GM19467 (cell line): ENCODE results near the gene PLEKHA8.
"Not testable (repeated sequence)": the region's sequence is repeated elsewhere in the genome, so short reads cannot be mapped to it uniquely, and the experiment has no call there.

Experiments
- ATAC-seq: cut with Tn5 transposase; IDR thresholded peaks from one replicate; pipeline ENCODE4 v1.9.1; 2021; ENCODE audit warnings: mild to moderate bottlenecking, moderate library complexity; ENCODE audit not compliant: unreplicated experiment

The PLEKHA8 gene

DNA sequence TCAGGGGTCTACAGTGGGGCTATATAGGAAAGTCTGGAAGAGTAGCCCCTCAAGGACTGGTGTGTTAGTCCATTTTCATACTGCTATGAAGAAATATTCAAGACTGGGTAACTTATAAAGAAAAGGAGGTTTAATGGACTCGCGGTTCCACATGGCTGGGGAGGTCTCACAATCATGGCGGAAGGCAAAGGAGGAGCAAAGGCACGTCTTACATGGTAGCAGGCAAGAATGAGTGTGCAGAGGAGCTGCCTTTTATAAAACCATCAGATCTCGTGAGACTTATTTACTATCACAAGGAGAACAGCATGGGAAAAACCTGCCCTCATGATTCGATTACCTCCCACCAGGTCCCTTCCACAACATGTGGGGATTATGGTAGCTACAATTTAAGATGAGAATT is 4.7 kb upstream of the PLEKHA8 start:
- no peak for ATAC-seq

DNA sequence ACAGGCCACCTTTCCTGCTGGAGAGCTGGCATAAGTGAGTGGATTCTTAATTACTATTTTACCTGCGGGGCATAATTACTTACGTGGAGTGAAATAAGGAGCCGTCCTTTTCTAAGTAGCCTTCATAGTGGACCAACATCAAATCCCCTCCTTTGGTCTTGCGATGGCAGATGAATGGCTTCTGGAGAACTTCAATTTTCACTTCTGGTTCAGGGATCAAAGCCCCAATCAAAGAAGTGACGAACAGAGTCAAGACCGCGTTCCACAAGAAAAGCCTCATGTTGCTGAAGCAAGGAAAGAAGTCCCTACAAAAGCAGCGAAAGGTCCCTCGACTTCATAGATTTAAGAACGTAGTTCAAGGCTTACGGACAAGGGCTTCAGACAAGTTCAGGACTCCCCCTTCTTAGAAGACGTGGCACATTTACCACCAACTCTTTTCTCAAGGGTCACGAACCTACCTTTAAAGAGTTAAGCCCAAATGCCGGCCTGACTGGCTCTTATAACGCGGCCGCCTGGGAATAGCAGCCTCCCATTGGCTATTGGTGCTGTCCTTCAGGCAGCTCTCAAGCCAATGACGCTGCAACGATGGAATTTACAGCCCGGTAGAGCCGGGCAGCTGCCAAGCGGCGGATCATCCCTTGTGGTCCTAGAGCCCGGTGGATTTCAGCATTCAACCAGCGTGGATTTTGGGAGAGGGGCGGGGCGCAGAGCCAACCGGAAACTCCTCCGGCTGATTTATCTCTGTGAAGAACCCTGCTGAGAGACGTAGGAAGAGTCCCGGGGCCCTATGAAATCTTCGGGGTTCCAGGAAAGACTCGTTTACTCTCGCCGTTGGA is 1.8 kb upstream of the PLEKHA8 start, which contains the start of gene FKBP14:
Gene FKBP14 (minus strand): TSS at position 474 of the 836 bp plus-strand sequence. CDS start 194 bp downstream, at position 280.
- peak; percentile 79 for ATAC-seq

DNA sequence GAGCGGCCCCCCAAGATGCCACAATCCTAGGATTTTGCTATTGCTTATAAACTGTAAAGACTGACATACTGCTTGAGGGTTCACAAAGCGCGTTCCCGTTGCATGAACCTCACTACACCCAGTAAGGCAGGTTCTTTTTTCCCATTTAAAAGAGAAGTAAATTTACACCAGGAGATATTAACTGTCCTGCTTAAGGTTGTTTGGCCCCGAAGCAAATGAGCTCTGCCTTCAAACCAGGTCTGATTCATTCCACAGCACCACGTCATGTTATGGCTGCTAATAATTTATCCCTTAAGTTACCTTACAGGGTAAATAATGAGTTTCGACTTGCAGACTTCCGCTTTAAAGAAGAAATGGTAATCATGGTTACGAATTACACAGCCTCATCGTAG is 1.2 kb upstream of the PLEKHA8 start:
- no peak for ATAC-seq

DNA sequence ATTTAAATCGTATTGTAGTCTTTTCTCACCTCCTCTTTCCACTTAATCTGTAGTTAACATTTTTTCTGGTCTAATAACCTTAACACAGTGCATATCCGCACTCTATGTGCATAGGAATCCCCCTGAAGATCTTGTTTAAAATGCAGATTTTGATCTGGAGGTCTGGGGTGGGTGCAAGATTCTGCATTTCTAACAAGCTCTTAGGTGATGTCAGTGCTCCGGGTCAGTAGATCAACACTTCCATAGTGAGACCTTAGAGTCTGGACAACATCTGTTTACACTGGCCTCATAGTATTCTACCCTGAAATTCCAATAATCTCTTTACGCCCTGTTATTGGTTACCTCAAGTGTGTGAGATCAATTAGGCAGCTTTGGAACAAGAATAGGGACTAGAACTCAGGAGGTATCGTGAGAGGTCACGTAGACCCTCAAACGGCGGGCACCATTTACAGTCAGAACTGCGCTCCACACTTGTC is 434 bp upstream of the PLEKHA8 start:
- peak; percentile 1 for ATAC-seq

DNA sequence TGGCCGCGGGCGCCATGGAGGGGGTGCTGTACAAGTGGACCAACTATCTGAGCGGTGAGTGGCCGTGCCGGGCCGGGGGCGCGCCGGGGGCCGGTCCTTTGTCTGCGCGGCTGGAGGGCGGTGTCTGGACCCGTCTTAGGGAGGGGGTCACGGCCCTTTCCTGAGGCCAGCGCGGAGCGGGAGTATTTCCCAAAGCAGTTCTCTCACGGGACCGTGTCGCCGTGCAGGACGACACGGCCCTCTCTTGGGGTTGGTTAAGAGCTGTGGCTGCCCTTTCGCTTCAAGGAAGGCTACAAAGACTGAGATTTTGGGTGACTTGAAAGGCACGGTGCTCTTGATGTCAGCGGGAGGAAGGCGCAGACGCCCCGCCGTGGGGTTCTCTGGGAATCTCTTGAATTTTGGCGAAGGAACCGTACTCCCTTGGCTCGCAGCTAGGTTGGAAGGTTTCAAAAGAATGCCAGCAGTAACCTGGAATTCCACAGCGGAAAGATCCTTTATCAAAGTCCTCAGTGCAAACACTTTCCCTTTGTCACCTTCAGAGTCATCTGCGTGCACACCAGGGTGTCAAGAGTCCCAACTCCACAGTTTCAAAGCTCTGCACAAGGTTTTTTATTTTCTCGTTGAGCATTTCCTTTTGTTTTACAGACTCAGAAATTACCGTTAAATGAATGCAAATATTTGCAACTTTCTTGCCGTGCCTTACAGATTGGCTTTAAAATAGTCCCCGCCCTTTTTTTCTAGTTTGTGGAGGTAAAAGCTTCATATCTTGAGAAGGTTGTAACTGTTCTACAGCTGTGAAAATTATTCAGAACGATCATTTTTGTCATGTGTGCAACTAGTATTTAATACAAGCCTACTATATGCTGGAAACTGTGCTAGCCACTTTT is 780 bp downstream of the PLEKHA8 start:
- peak; percentile 12 for ATAC-seq

DNA sequence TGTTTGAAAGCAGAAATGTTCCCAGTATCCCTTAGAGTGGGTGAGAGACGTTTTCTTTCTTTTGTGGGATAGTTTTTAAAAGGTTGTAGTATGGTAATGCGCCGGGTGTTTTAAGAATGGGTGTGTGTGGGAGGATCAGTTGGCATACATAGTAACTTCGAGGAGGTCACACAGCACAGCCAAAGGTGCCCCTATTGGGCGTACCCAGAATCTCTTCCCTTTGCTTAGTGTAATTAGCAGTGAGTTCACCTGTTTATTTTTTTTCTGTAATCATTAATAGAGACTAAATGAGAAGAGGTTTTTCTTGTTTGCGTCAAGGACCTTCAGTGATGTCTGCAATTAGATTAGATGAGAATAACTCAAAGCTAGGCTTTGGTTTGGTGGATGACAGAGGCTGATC is 1.5 kb downstream of the PLEKHA8 start:
- ATAC-seq: no peak

DNA sequence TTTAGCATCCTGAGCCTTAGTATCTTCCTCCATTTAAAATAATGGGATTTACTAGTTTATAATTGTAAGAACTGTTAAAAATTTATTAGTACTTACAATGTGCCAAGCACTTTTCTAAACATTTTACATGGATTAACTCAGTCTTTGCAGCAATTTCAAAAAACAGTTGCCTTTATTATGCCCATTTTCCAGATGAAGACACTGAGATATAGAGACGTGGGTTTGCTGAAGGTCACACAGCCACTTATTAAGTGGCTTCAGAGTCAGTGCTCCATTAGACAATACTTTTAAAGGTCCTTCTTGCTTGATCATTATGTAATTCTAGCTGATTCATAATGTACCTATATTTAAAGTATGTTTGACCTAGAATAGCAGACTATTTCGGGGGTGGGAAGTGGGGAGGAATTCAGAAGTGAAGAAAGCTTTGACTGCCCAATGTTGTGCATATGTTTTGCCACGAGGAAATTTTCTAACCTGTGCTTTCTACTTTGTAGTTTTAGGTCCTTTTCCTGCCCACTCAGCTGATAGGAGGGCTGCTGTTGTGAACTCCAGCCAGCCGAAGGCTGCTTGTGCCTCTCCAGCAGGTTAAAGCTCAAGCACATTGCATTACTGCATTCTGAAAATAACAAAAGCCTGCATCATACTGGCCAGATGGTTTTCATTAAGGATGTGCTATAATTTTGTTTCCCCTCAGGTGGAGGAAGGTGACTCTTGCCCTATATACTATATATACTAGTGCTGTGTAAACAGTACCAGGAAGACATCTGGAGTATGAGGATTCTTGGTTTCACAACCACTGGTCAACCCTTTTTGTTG is 4.3 kb downstream of the PLEKHA8 start:
- no peak for ATAC-seq

DNA sequence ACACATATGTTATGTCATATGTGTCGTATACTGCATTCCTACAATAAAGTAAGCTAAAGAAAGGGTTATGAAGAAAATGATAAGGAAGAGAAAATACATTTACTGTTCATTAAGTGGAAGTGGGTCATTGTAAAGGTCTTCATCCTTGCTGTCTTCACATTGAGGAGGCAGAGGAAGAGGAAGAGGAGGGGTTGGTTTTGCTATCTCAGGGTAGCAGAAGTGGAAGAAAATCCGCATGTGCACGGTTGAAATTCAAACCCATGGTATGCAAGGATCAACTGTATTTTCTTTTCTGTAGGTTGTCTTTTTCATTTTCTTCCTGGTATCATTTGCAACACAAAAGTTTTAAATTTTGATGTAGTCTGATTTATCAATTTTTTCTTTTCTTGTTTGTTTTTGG is 6.3 kb downstream of the PLEKHA8 start:
- ATAC-seq: no peak

DNA sequence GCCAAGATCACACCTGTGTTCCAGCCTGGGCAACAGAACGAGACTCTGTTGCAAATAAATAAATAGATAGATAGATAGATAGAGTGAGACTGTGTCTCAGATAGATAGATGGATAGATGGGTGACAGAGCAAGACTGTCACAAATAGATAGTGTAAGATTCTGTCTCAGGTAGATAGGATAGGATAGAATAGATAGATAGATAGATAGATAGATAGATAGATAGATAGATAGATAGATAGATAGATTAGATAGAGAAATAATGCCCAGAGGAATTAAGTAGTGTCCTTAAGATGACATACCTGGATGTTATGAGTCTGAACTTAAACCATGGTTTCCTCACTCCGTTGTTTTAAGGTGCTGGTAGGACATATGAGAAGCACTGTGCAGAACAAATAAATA is 8.0 kb downstream of the PLEKHA8 start:
- ATAC-seq: no peak

DNA sequence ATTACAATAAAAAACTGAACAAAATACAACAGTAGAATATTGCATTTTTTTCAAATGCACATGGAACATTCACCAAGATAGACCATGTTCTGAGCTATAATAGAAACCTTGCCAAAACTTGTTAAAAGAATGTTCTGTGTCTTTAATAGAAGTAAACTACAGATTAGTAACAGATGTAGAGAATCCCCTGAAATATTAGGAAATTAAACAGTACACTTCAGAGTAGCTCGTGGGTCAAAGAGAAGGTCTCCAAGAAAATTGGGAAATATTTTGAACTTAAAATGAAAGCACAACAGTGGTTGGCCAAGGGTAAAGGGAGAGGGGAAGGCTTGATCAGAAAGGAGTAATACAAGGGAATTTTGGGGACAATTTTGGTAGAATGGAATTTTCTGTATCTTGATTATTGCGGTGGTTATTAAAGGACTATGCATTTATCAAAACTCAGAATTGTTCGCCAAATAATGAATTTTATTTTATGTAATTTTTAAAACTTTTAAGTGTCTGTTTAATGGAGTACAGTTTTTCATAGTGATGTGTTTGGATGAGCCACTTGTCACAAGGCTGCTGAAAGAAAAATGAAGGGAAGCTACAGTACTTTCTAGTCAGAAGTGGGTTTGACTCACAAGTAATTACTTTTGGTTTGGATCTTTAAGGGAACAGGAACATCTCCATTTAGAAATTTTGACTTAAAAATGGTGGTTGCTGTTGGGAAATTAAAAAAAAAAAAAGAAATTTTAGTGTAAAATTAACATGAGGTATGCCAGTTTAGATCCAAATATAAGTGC is 10.2 kb downstream of the PLEKHA8 start:
- ATAC-seq: no peak

DNA sequence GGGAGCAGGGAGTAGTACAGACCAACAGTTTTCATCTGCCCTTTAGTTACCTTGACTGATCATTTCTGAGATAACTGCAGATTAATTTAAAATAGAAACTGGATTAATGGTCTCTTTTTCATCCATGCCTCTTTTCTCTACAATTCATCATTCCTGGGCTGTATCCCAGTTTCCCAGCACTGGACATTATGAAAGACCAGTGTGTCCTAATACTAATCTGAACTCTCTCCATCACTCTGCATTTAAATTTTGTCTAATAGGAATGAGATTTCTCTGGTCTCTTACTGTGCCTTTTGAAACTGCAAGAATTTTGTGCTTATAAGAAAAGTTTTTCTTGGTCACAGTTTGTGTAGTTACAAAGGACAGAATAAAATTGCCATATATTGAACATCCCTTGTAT is 12.7 kb downstream of the PLEKHA8 start:
- no peak for ATAC-seq

DNA sequence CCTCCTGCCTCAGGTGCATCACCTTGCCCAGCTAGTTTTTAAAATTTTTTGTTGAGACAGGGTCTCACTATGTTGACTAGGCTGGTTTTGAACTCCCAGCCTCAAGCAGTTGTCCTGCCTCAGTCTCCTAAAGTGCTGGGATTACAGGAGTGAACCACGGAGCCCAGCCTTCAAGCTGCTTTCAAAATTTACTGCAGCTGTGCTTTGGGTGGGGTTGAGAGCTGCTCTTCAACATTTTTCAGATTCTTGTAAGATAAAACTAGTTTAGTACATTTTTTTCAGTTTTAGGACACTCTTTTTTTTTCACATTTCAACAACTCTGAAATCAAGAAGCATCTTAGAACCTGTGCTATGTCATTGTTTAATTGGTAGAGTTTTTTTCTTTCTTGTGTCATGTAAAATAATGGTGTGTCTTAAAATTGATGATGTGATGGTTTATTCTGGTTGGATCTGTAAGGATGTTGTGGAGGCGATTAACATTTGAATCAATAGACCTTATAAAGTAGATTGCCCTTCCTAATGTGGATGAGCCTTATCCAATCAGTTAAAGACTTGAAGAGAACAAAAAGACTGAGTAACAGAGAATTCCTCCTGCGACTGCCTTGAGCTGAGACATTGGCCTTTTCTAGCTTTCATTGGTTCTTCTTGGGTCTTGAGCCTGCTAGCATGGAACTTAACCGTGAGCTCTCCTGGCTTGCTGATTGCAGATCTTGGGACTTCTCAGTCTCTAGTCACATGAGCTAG is 13.5 kb downstream of the PLEKHA8 start:
- ATAC-seq: no peak

DNA sequence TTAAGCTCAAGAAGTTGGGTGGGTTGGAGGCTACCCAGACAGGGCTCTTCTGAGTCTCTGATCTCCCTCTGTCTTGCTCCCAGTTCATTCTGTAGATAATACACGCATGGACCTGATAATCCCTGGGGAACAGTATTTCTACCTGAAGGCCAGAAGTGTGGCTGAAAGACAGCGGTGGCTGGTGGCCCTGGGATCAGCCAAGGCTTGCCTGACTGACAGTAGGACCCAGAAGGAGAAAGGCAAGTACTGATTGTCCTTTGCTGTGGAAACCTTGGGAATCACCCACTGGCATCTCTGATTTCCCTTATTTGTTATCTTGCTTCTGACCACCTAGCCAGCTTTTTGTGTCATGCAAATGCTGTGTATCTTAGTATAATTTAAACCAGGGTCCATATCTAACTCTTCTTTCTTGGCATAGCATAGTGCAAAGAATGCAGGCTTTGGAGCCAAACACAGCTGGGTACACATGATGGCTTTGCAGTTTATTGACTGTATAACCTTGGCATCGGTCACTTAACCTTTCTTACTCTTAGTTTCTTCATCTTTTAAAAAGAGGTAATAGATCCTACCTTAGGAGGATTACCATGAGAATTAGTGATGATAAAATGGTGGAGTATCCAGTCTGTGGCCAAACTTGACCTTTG is 18.0 kb downstream of the PLEKHA8 start:
- no peak for ATAC-seq

DNA sequence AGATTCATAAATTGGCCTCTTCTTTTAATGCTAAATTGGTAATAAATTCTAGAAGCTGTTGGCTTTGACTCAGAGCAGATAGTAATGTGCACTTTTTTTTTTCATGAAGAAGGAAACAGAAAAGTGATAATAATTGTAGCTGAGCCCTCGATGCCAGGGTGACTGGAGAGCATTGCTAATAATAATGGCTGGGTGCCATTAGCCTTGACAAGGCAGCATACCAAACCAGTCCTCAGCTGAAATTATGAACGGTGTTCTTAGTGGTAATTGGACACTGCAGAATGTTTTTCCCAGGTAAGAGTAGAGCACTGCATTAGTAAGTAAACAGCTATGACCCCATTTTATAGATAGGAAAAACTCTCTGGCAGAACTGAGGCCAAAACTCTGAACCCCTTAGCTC is 18.9 kb downstream of the PLEKHA8 start:
- no peak for ATAC-seq

DNA sequence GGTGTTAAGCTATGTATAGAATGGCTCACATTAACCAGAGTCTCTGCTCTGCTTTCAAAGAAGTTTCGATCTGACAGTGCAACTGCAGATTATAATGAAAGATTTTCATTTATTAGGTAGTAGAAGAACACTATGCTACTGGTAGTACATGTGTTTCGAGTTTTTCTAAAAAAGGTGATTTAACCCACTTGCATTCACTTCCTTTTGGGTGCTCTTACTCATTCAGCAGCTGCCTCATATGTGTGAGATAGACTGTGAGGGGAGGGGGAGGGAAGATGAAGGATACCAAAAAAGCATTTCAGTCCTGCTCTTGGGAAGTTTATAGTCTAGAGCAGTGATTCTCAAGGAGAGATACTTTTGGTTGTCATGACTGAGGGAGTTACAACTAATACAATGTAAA is 20.4 kb downstream of the PLEKHA8 start:
- ATAC-seq: no peak

DNA sequence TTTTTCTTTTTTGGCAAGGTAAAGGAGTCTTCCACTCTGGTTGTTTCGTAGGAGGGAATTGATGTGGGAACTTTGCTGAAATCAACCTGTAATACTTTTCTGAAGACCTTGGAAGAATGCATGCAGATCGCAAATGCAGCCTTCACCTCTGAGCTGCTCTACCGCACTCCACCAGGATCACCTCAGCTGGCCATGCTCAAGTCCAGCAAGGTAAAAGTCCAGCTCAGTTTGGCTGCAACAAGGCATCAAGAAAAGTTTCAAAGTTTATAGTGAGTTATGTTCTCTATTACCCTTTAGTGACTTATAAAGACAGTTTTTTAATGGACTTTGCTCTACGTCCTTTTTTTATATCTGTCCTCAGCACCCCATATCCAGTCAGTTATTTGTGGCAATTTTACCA is 21.0 kb downstream of the PLEKHA8 start:
- no peak for ATAC-seq

DNA sequence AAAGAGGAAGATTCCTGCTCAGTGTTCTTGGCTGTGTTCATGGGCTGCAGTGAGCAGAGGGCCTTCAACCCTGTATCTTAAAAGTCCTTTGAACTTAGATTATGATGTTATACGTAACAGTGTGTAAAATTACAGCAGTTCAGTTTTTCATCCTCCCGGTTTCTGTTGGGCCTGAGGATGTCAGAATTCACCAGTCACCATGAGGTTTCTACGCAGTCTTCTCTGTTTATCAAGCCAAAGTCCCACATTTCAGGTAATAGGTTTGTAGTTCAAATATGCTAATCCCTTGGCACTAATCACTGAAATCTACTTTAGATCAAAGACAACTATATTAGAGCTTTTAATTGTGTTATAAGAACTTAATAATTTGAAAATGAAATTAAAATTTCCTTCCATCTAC is 24.9 kb downstream of the PLEKHA8 start:
- ATAC-seq: no peak

DNA sequence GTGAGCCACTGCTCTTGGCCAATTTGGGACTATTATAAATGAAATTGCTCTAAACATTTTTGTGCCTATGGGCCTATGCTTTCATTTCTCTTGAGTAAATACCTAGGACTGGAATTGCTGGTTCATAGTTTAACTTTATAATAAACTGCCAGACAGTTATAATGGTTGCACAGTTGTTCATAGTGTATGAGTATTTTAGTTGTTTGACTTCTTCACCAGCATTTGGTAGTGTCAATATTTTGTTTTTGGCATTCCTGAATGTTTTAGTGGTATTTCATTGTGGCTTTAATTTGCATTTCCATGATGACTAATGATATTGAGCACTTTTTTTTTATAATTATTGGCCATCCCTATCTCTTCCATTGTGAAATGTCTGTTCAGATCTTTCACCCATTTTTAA is 29.5 kb downstream of the PLEKHA8 start:
- ATAC-seq: no peak

DNA sequence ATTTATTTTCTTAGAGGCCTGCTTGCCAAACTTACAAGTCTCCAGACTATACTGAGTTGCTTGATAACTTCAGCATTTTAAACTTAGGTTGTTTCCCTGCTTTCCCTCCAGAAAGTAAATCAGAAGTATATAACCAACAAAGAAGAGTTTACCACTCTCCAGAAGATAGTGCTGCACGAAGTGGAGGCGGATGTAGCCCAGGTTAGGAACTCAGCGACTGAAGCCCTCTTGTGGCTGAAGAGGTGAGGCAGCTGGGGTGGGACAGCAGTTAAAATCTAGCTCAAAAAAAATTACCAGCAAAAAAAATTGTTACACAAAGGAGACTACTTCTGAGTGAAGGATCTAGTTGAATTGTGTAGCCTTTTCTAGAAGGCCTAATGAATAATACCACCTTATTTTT is 33.6 kb downstream of the PLEKHA8 start:
- ATAC-seq: not testable (repeated sequence)
